GM18520 (cell line): ENCODE results near the gene SNRNP70.
"Not testable (repeated sequence)": the region's sequence is repeated elsewhere in the genome, so short reads cannot be mapped to it uniquely, and the experiment has no call there.

ENCODE experiments used
- ATAC-seq: cut with Tn5 transposase; IDR thresholded peaks from one replicate; pipeline ENCODE4 v1.9.1; 2021; ENCODE audit not compliant: unreplicated experiment

The SNRNP70 gene

DNA sequence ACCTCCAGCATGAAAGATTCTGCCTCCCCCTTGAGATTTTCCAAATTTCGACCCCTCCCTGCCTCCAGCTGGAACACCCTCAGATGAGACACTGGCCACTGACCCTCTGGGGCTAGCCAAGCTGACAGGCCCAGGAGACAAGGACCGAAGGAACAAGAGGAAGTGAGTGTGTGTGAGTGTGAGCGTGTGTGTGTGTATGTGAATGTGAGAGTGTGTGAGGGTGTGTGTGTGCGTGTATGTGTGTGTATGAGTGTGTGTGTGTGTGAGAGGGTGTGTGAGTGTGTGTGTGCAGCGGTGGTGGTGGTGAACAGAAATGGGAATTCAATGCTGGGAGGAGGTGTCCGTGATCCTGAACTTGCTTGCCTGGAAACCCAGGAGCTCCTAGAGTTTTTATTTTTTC, 56.1 kb downstream of the SNRNP70 start:
- no peak for ATAC-seq

DNA sequence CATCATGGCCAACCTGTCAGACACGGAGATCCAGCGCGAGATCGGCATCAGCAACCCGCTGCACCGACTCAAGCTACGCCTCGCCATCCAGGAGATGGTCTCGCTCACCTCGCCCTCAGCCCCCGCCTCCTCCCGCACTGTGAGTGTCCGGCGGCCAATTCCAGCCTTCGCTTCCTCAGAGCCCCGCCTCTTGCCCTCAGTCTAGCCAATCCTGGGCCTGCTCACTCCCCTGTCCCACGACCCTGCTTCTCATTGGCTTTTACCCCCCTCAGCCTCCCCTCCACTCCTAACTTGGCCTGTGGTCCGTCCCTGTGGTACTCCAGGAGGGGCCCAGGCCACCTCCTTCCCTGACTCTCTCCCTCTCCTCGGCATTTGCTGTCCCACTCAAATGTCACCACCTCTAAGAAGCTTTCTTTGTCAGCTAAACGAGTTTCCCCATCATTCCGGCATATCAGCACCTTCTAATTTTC, 57.6 kb downstream of the SNRNP70 start:
- ATAC-seq = no peak

DNA sequence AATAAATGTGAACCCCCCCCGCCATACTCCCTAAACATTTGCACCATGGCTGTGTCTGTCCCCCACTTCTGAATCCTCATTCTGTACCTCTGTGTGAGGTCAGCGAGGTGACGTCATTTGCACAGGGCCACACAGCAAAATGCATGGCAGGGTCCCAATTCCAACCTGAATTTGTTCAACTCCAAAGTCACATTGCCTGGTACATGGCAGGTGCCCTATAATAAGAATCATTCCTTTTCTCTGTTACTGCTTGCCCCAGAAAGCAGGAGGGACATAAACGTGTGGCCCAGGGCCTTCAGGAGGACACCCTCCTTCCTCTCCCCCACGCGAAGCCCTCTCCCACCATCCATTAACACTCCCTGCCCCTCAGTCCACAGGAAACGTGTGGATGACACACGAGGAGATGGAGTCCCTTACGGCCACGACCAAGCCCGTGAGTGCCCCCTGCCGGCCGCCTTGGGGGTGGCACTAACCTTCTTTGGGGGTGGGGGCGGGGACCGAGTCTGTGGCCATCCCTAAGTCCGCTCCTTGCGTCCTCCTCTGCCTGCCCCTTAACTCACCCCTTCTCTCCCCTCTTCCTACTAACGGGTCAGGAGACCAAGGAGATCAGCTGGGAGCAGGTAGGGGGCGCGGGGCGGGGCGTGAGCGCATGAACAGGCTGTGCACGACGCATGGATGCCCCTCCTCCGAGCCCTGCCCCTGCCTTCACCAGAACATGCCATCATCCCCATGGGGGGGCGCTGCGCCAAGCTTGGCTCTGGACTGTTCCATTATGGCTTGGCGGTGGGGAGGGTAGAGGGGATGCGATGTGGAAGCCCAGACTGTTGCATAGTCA, 60.5 kb downstream of the SNRNP70 start:
- no peak for ATAC-seq

DNA sequence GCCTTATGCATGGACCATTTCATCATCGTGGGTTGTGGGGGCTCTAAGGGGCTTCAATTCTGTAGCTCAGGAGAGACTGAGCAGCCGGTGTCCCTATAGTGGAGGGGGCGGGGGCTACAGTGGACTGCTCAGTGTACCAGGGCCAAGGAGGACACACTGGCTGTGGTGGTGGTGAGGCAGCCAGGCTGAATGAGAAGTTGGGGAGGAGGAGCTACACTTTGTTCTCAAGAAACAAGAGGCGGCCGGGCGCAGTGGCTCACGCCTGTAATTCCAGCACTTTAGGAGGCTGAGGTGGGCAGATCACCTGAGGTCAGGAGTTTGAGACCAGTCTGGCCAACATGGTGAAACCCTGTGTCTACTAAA, 61.1 kb downstream of the SNRNP70 start:
- ATAC-seq = not testable (repeated sequence)

DNA sequence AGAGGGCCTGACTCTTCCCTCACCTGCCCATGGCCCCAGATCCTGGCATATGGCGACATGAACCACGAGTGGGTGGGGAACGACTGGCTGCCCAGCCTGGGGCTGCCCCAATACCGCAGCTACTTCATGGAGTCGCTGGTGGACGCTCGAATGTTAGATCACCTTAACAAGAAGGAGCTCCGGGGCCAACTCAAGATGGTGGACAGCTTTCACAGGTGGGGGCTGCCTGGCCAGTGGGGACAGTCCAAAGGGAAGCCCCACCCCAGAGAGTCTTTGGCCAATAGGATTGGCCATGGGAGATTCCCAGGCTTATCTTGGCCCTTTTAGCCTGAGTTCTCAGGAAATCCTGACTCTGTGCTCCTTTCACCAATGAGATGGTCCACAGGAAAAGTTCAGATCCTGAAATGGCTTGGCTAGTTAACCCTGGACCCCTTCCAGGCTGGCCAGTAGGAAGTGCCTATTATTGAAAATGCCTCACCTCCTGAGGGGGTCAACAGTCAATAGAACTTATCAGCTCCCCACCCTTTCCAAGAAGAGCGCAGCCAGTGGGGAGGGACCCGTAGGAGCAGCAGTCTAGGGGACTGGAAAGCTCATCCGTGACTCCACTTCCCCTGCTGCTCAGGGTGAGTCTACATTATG, 62.9 kb downstream of the SNRNP70 start:
- no peak for ATAC-seq

DNA sequence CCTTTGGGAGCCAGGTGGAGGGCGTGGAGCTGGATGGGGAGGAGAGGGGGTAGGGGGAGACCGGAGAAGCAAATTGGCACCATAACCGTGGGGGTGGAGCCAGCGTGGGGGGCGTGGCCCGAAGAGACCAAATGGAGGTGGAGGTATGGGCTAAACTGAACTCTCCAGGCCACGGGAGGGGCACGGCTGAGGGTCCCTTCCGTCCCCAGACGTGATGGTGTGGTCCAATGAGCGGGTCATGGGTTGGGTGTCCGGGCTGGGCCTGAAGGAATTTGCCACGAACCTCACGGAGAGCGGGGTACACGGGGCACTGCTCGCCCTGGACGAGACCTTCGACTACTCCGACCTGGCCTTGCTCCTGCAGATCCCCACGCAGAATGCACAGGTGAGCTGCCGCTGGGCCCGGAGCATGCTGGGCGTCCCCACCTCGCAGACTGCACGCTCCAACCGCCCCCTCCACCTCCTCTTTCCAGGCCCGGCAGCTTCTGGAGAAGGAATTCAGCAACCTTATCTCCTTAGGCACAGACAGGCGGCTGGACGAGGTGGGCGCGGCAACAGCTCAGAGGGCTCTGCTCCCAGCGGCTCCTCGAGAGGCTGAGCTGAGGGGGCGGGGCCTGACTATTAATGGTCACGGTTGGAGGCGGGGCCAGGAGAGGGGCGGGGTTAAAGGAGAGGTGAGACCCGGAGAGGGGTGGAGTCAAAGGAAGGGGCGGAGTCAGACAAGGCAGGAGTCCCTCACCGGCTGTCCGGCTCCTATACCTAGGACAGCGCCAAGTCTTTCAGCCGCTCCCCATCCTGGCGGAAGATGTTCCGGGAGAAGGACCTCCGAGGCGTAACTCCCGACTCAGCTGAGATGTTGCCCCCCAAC, 63.8 kb downstream of the SNRNP70 start:
- no peak for ATAC-seq

DNA sequence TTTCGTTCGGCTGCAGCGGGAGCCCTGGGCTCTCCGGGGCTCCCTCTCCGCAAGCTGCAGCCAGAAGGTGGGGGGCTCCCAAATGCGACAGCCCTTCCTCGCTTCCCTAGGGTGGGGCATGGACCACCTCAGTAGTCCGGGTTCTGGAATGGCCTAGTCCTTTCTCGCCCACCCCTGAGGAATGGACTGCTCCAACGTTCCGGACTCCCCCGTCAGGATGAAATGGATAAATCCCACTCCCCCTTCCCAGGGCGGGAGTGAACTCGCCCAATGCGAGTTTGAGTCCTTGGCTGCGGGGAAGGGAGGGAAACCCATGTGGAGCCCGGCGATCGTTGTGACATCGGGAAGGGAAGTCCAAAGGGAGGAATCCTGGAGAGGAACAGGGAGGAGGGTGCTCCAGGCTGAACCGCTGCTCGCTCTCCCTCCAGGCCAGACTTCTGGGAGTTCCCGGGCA, 64.4 kb downstream of the SNRNP70 start:
- no peak for ATAC-seq

DNA sequence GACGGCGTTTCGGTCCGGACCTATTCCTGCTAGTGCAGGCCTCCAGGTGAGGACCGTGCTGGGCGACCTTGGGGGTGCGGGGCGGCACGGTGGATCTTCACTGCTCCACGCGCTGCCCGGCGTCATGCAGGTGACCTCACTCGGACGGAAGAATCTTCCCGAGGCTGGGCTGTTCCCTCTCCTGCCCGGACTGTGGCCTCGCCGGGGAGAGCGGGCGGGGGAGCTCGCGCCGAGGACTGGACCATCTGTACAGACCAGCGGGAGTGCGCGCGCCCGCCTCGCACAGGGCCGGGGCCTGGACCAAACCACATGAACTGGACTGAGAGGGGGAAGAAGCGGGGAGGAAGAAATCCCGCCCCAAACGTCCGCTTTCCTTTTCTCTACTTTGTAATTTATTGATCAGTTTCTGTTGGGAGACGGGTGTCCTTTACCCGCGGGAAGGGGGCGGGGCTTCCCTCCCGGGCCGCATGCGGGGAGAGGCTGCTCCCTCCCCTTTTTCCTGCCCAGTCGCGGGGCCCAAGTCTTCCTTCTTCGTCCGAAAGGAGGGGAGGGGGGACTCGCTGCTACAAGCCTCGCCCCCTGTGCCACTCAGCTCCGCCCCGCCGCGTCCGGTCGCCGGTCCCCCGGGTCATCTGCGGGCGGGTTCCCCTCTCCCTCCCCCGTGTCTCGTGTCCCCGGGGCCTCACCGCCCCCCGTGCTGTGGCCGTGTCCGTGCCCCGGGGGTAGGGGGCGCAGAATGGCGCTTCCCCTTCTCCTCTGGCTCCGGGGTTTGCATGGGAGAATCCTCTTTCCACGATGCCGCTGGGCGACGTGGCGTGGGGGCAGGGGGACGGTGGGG, 65.1 kb downstream of the SNRNP70 start:
- no peak for ATAC-seq

DNA sequence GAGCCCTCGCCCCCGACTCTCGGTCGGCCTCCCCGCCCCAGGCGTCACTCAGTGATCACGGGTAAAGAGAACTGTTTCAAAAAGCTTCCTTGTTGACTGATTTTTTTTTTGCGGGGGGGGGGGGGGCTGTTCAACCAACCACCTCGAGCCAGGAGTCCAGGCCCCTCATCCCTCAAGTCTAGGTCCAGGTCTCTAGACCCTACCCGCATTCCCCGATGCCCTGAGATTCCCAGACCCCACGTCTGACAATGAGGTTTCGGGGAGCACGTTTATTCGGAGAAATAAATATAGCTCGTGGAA, 65.6 kb downstream of the SNRNP70 start:
- ATAC-seq = no peak

DNA sequence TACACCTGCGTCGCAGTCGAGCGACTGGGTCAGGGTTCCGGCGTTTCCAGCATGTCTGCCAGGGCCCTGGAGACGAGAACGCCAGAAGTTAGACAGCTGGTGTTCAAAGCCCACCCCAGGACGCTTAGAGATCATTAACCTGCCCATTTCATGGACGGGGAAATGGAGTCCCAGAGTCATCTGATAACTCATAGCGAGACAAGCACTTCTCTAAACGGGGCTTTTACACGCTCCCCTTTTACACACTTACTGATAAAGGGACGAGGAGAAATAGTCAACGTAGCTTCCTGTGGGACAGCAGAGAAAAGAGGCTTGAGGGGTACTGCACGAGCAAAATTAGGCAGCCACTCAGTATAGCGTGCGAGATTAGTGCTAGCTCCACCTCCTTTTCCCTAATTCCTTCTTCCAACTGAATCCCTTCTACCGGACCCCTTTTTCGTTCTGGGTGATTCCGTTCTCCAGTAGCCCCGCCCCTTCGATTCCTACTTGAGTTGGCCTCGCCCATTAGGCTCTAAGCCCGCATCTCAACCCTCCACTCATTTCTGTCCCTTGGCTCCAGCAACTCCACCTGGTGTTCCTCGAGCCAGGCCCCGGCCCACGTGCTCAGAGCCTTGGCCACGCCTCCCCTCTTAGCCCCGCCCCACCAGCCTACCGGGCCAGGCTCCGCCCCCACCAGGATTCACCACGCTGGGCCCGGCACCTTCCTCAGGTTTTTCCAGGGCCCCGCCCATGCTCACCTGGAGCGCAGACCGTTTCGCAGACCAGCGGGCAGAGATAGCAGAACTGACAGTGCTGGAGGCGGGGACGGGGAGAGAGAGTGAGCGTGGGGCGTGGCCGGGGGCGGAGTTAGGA, 66.2 kb downstream of the SNRNP70 start:
- ATAC-seq = no peak

DNA sequence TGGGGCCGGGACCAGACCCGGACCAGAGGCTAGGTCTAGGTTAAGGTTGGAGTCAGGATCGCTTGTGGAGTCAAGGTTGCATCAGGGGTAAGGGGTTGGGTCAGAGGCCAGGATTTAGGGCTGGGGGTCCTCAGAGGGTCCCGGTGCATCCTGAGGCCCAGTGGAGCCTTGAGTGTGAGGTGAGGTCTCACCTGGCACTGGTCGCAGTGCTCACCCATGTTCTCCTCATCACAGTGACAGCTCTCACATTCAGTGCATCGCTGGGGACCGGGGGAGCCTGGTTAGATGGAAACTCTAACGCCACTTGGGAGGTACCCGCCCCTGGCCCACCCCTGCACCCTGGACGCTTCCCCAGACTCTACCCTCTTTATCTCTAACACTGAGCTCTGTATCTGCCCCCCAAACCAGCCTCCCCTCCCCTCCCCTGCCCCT, 66.9 kb downstream of the SNRNP70 start:
- no peak for ATAC-seq

DNA sequence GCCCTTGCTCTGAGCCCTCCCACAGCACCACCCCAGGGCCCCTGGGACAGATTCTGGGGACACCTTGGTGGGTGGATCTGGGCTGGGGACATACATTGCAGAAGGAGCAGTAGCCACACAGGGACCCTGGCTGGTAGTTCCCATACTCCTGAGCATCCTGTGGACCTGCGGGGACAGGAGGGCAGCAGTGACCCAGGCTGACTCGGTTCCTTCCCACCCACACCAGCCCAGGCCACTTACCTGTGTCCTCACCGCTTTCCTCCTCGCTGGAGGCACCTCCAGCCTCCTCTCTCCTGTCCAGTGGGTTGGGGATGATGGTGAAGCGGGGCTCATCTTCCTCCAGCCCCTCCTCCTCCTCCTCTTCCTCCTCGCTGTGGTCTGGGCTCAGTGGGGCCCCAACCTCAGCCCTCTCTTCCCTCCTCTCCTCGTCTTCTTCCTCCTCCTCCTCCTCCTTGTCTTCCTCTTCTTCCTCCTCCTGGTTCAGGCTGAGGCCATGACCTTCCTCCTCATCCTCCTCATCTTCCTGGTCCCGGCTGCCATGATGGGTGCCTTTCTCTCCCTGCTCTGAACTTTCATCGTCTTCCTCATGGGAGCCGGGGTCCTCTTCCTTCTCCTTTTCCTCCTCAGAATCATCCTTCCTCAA, 68.0 kb downstream of the SNRNP70 start:
- ATAC-seq = no peak

DNA sequence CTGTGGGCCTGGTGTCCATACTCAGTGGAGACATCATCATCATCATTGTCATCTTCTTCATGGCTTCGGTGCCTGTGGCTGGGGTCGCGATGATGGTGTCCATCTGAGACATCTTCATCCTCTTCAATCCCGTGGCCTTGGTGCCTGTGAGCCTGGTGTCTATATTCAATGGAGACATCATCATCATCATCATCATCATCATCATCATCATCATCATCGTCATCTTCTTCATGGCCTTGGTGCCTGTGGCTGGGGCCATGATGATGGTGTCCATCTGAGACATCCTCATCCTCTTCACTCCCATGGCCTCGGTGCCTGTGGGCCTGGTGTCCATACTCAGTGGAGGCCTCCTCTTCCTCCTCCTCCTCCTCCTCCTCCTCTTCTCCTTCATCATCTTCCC, 69.0 kb downstream of the SNRNP70 start:
- ATAC-seq = no peak

DNA sequence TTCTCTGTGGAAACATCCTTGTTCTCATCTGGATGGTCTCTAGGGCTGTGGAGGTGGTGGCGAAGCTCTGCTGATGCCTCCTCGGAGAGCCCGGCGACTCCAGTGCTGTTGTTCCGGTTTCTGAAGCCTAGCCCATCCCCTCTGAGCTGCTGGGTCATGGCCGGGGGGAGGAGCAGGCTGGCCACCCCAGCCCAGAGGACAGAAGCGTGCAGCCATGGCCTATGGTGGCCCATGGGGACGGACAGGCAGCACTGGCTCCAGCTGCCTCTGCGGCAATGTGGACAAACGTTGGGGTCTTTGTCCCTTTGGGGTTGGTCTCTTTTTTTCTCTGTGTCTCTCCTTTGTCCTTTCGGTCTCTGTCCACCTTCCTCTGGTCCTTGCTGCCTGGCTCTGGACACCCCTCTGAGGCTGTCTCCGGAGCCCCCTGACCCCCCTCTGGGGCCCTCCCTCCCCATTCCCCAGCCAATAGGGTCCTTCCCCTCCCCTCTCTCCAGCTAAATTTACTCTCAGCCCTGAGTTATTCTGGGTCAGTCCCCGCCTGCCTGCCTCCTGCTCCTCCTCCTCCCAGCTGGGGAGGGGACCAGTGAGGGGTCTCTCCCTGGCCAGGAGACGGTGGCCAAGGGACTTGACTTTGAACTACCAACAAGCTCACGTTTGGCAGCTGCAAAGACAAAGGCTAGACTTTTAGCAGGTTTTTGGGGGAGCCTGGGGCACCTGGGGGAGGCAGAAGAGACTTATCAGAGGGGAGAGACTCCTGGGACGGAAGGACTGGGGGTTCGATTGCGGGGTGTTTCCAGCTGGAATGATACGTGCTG, 70.0 kb downstream of the SNRNP70 start, which contains the start of gene HRC:
HRC (minus strand) TSS at position 392 of the 815 bp plus-strand sequence; CDS start at position 233, 159 bp downstream.
- no peak for ATAC-seq

DNA sequence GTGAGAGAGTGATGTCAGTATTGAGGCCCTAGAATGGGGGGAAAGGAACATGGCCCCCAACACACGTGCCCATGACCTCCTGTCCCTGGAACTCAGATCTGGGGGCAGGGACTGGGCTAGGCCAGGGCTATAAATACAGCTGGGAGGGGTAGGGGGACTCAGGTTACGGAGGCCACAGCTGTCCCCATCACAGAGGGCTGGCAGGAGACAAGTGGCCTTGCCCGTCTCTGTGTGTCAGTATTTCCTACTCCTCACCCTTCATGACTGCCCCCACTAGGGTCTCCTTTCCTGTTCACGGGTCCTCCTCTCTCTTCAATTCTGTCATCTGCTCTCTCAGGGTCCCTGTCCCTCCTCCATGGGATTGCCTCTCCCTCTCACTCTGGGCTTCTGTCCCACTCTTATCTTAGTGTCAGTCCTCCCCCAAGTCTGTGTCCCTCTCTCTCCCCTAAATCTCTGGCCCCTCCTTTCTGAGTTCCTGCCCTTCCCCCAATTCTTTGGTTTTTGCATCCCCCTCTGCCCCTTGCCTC, 70.6 kb downstream of the SNRNP70 start:
- no peak for ATAC-seq

DNA sequence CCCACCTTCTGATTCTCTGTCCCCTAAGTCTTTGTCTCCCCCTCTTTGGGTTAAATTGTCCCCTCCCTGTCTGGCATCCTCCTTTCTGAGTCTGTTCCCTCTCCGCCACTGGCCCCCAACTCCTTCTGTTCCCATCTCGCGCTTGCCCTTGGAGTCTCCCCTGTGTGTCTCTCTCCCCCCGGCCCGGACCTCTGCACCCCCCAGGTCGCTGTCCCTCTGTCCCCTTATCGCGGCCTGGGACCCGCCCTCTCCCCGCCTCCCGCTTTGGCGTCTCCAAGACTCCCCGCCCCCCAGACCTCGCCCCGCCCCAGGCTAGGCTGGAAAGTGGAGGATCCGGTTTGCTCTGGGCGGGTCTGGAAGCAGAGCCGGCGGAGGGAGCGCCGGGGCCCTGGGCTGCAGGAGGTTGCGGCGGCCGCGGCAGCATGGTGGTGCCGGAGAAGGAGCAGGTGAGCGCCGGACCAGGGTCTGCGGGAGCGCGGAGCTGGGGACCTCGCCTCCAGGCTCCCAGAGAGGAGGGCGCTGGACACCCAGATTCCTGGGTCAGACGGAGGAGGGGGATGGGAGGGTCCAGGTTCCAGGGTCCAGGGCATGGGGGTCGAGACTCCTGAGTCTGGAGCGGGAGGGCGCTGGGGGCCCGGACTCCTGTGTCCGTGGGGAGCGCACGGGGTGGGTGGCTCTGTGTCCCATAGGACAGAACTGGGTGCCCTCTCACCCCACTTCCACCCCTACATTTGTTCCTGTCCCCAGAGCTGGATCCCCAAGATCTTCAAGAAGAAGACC, 72.4 kb downstream of the SNRNP70 start, which contains the start of gene TRPM4:
TRPM4 (plus strand) TSS at position 348 of the 780 bp plus-strand sequence; CDS start at position 423, 75 bp downstream.
- no peak for ATAC-seq
